GM23248 (cell line): ENCODE results near the gene KNTC1.

Experiments
- EZH2 ChIP-seq: fragments of 200-600 bp; sonication (generic); IDR thresholded peaks from 2 replicates; pipeline ENCODE4 v1.6.1; 2018; ENCODE audit warnings: antibody characterized with exemption, mild to moderate bottlenecking; ENCODE audit not compliant: insufficient read depth, poor library complexity, severe bottlenecking
- EZH2phosphoT487 ChIP-seq: fragments of 200-600 bp; sonication (generic); IDR thresholded peaks from 2 replicates; pipeline ENCODE4 v1.6.1; 2018; ENCODE audit warnings: antibody characterized with exemption, moderate library complexity, mild to moderate bottlenecking, low read depth; ENCODE audit not compliant: insufficient read depth

DNA sequence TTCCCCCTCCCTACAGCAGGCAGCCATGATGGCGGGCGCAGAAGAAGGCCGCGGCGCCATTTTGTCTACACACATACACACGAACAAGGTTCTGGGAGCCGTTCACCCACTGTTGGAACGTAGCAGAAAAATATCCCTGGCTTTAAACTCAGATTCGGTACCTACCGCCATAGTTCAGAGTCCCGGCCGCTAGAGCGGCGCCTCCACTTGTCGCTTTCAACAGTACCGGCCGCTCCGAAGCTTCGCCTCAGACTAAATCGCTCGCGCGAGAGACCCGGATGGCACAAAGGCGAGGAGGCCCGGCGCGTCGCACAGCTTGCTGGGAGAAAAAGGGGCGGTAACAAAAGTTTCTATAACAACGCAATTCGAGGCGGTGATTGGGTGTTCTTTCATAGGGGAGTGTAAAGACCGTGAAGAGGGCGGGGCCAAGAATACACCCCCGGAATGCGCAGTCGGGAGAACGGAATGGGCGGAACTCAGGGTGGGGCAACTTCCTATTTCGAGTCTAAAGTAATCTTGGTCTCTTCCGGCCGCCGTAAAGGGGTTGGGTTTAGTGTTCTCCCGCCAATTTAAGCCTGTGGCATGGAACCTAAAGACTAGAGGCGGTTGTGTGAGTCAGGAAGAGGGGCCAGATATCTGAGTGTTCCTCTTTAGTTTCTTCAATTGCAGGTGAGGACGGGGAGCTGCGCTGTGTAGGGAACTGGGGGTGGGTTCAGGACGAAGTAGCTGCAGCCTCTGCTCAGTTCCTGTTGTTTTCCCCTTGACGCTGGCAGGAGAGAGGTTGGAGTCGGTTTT, at the start of gene KNTC1, which contains the start of gene RSRC2:
- no peak for TF ChIP-seq EZH2phosphoT487
- no peak for TF ChIP-seq EZH2
